Myocyte (in vitro differentiated cells): ENCODE results near the gene PCSK2. TPM values are rescaled to one million over a fixed set of nuclear protein-coding genes. Genes with fewer than 3 reads are reported as not detected.

Experiments used
- DNase-seq: peaks from one replicate; pipeline ENCODE4 v3.0.0-alpha.2; 2012; ENCODE audit warnings: low read depth
- total RNA-seq: library from RNA; depleted of rRNA; stranded (reverse); fragments of >200 nt; gene quantifications from 2 replicates; pipeline ENCODE4 v1.2.3, GENCODE V29; 2014

Gene PCSK2
- total RNA-seq, 1 donor from 2014 or later: 0.35 TPM

GRCh38 chr20:17530153-17530552, 303.3 kb downstream of the PCSK2 start:
- no peak for DNase-seq

- DNase-seq: peak; percentile 63
Observed at GRCh38 chr20:17530716-17531664, 304.1 kb downstream of the PCSK2 start, which contains the start of gene BFSP1. Gene BFSP1 (minus strand): TSS chr20:17531379. CDS start chr20:17531329, 50 bp downstream.

- DNase-seq: no peak
Observed at GRCh38 chr20:17531665-17532025, 304.8 kb downstream of the PCSK2 start.

- DNase-seq: peak; percentile 29
Observed at GRCh38 chr20:17533396-17533795, 306.6 kb downstream of the PCSK2 start.

GRCh38 chr20:17534077-17534476, 307.2 kb downstream of the PCSK2 start:
- DNase-seq: no peak
